HepG2 (cell line): Measurements from ENCODE around the gene ACSS2. TPM values are rescaled to one million over a fixed set of nuclear protein-coding genes. Genes with fewer than 3 reads are reported as not detected.

ENCODE experiments used
- ARID4A ChIP-seq: sonication (generic); formaldehyde crosslinking; IDR thresholded peaks from 2 replicates; pipeline ENCODE4 v1.5.0; 2020; ENCODE audit warnings: mild to moderate bottlenecking, missing genetic modification reagents, borderline replicate concordance
- ARID5B ChIP-seq: IDR thresholded peaks from 2 replicates; pipeline ENCODE4 v1.4.0; 2020; ENCODE audit warnings: mild to moderate bottlenecking, missing genetic modification reagents
- BHLHE40 ChIP-seq: IDR thresholded peaks from 2 replicates; pipeline ENCODE4 v1.6.1; 2011; ENCODE audit warnings: low read length, improper control_type of control experiment
- HBP1 ChIP-seq: IDR thresholded peaks from 2 replicates; pipeline ENCODE4 v1.6.1; 2016; ENCODE audit warnings: low read depth, control low read depth
- KDM2A ChIP-seq: sonication (generic); formaldehyde crosslinking; IDR thresholded peaks from 2 replicates; pipeline ENCODE4 v1.4.0; 2020; ENCODE audit warnings: low read depth, missing genetic modification reagents, borderline replicate concordance
- MXD1 ChIP-seq: sonication (generic); formaldehyde crosslinking; IDR thresholded peaks from 2 replicates; pipeline ENCODE4 v1.4.0; 2020; ENCODE audit warnings: mild to moderate bottlenecking, missing genetic modification reagents
- PLSCR1 ChIP-seq: sonication (generic); formaldehyde crosslinking; IDR thresholded peaks from 2 replicates; pipeline ENCODE4 v1.5.0; 2020; ENCODE audit warnings: missing genetic modification reagents, mild to moderate bottlenecking, borderline replicate concordance
- RNF2 ChIP-seq: fragments of 450-650 bp; conservative IDR thresholded peaks from 2 replicates; pipeline ENCODE4 v1.6.1; 2016; ENCODE audit warnings: low read depth
- THRA ChIP-seq: sonication (generic); formaldehyde crosslinking; IDR thresholded peaks from 2 replicates; pipeline ENCODE4 v1.4.0; 2020; ENCODE audit warnings: missing genetic modification reagents, borderline replicate concordance
- ZBTB21 ChIP-seq: sonication (generic); formaldehyde crosslinking; IDR thresholded peaks from 2 replicates; pipeline ENCODE4 v1.4.0; 2020; ENCODE audit warnings: missing genetic modification reagents
- ZUFSP ChIP-seq: sonication (generic); formaldehyde crosslinking; IDR thresholded peaks from 2 replicates; pipeline ENCODE4 v1.9.0; 2021; ENCODE audit warnings: missing genetic modification reagents, mild to moderate bottlenecking, borderline replicate concordance
- polyA plus RNA-seq, 8 experiments: library from polyadenylated mRNA; depleted of rRNA in 3 of 8; stranded (reverse) in 7 of 8; unstranded in 1 of 8; fragments of >200 nt; fragmentation: Illumina TruSeq in 4 of 8; extraction: Trizol in 4 of 8; gene quantifications; 2 replicates each; pipeline versions ENCODE4 v1.2.1 to v1.2.3, GENCODE V29; 2011 to 2016; ENCODE audit warnings: low read depth in 4 of 8, missing spikeins in 1 of 8, mixed read lengths in 1 of 8; ENCODE audit not compliant: insufficient read depth in 1 of 8
- total RNA-seq, 5 experiments: library from RNA; depleted of rRNA; stranded (reverse); fragments of >200 nt; fragmentation: Illumina TruSeq; extraction: Trizol; gene quantifications; 2 replicates each; pipeline ENCODE4 v1.2.3, GENCODE V29; 2016; ENCODE audit warnings: low read depth in 1 of 5

The ACSS2 gene
- total and polyA plus RNA-seq, 2 of the 13 experiments (the other 11 are each of a cell fraction or from before 2014, with no cell fraction given): 72.8 to 89.7 TPM

GRCh38 chr20:34874094-34874654 lies 2.2 kb upstream of the ACSS2 start (continued):
- TF ChIP-seq ARID5B: peak; percentile 52
- TF ChIP-seq BHLHE40: 0 out of 2 replicates have a peak, but pooled peaks have one; percentile 43
- TF ChIP-seq ZBTB21 (CRISPR knock-in tag): no peak
- no peak for TF ChIP-seq ZUFSP (CRISPR knock-in tag)
- no peak for TF ChIP-seq RNF2
- 0 out of 2 replicates have a peak, but pooled peaks have one; percentile 27 for TF ChIP-seq KDM2A (CRISPR knock-in tag)
- TF ChIP-seq THRA (CRISPR knock-in tag): peak; percentile 57; the same call in 1 of the 2 replicates
- TF ChIP-seq ARID4A: 0 out of 2 replicates have a peak, but pooled peaks have one; percentile 18
- TF ChIP-seq PLSCR1: no peak
- peak; percentile 71; the same call in 1 of the 2 replicates for TF ChIP-seq HBP1 (CRISPR knock-in tag)
- TF ChIP-seq MXD1 (CRISPR knock-in tag): no peak
